MM.1S (cell line): ENCODE data around the gene CORO2A.

ENCODE experiments used
- DNase-seq: peaks from one replicate; pipeline ENCODE4 v3.0.0-alpha.2; 2015
- H2AFZ ChIP-seq: fragments of 300-600 bp; sonication (generic); 2 replicates; pipeline ENCODE4 v1.6.0; 2016; ENCODE audit warnings: antibody characterized with exemption, low read length
- H3F3A ChIP-seq: fragments of 300-600 bp; sonication (generic); 2 replicates; pipeline ENCODE4 v1.6.1; 2016; ENCODE audit warnings: mild to moderate bottlenecking, antibody characterized with exemption, low read length, moderate library complexity, mixed read lengths; ENCODE audit not compliant: insufficient read depth
- H3K27ac ChIP-seq: fragments of 300-600 bp; sonication (generic); 2 replicates; pipeline ENCODE4 v1.5.1; 2016; ENCODE audit warnings: mild to moderate bottlenecking, low read length
- H3K27me3 ChIP-seq: fragments of 300-600 bp; sonication (generic); replicated peaks from 2 replicates; pipeline ENCODE4 v1.6.0; 2016; ENCODE audit warnings: low read length; ENCODE audit not compliant: insufficient read depth
- H3K36me3 ChIP-seq: fragments of 300-600 bp; sonication (generic); replicated peaks from 2 replicates; pipeline ENCODE4 v1.6.1; 2016; ENCODE audit warnings: mild to moderate bottlenecking, low read length, mixed read lengths; ENCODE audit not compliant: insufficient read depth
- H3K4me1 ChIP-seq: fragments of 300-600 bp; sonication (generic); 2 replicates; pipeline ENCODE4 v1.6.1; 2016; ENCODE audit warnings: low read length, mixed read lengths
- H3K4me2 ChIP-seq: fragments of 300-600 bp; sonication (generic); 2 replicates; pipeline ENCODE4 v1.6.0; 2016; ENCODE audit warnings: low read depth, low read length
- H3K4me3 ChIP-seq: fragments of 300-600 bp; sonication (generic); 2 replicates; pipeline ENCODE4 v1.5.1; 2016; ENCODE audit warnings: low read length, mixed read lengths
- H3K79me2 ChIP-seq: fragments of 300-600 bp; sonication (generic); 2 replicates; pipeline ENCODE4 v1.6.1; 2016; ENCODE audit warnings: mixed run types, low read length, mixed read lengths
- H3K9ac ChIP-seq: fragments of 300-600 bp; sonication (generic); 2 replicates; pipeline ENCODE4 v1.6.1; 2016; ENCODE audit warnings: low read length, mixed read lengths
- H3K9me2 ChIP-seq: fragments of 300-600 bp; sonication (generic); replicated peaks from 2 replicates; pipeline ENCODE4 v1.6.1; 2016; ENCODE audit warnings: mild to moderate bottlenecking, low read length, mixed read lengths; ENCODE audit not compliant: insufficient read depth
- H3K9me3 ChIP-seq: fragments of 300-600 bp; sonication (generic); replicated peaks from 2 replicates; pipeline ENCODE4 v1.6.1; 2016; ENCODE audit warnings: mild to moderate bottlenecking, low read length, mixed read lengths; ENCODE audit not compliant: insufficient read depth
- H4K20me1 ChIP-seq: fragments of 300-600 bp; sonication (generic); 2 replicates; pipeline ENCODE4 v1.6.1; 2016; ENCODE audit warnings: mild to moderate bottlenecking, low read length, moderate library complexity, mixed read lengths; ENCODE audit not compliant: insufficient read depth
- EZH2 ChIP-seq: fragments of 300-600 bp; sonication (generic); optimal IDR thresholded peaks from 2 replicates; pipeline ENCODE3; 2017; ENCODE audit warnings: low read depth, mild to moderate bottlenecking, antibody characterized with exemption, low read length, mixed read lengths
- EZH2phosphoT487 ChIP-seq: fragments of 300-600 bp; sonication (generic); IDR thresholded peaks from 2 replicates; pipeline ENCODE4 v1.6.1; 2018; ENCODE audit warnings: antibody characterized with exemption, low read length
- TF ChIP-seq, protein P1 (sequence below): fragments of 300-600 bp; sonication (generic); IDR thresholded peaks from 2 replicates; pipeline ENCODE4 v1.5.1; 2016; ENCODE audit warnings: antibody characterized with exemption, low read length, mixed read lengths

Gene CORO2A

GRCh38 chr9:98228392-98229089 lies 36.1 kb upstream of the CORO2A start:
- no peak overlapping the region for H2AFZ ChIP-seq
- no peaks in the 10 kb centered on the region for H3K9me2 ChIP-seq
- H3K79me2 ChIP-seq = no peaks in the 10 kb centered on the region
- no peak for DNase-seq
- no peaks in the 10 kb centered on the region for H3K27me3 ChIP-seq
- H4K20me1 ChIP-seq = no peaks in the 10 kb centered on the region
- no peaks in the 10 kb centered on the region for H3F3A ChIP-seq
- H3K4me1 ChIP-seq = no peaks in the 10 kb centered on the region
- no peak overlapping the region for H3K27ac ChIP-seq
- H3K4me3 ChIP-seq = no peak overlapping the region
- H3K9ac ChIP-seq = no peak overlapping the region
- no peak for TF ChIP-seq EZH2
- TF ChIP-seq EZH2phosphoT487 = no peak
- TF ChIP-seq, protein P1, sequence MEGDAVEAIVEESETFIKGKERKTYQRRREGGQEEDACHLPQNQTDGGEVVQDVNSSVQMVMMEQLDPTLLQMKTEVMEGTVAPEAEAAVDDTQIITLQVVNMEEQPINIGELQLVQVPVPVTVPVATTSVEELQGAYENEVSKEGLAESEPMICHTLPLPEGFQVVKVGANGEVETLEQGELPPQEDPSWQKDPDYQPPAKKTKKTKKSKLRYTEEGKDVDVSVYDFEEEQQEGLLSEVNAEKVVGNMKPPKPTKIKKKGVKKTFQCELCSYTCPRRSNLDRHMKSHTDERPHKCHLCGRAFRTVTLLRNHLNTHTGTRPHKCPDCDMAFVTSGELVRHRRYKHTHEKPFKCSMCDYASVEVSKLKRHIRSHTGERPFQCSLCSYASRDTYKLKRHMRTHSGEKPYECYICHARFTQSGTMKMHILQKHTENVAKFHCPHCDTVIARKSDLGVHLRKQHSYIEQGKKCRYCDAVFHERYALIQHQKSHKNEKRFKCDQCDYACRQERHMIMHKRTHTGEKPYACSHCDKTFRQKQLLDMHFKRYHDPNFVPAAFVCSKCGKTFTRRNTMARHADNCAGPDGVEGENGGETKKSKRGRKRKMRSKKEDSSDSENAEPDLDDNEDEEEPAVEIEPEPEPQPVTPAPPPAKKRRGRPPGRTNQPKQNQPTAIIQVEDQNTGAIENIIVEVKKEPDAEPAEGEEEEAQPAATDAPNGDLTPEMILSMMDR = no peak
- no peaks in the 10 kb centered on the region for H3K9me3 ChIP-seq
- no peaks in the 10 kb centered on the region for H3K36me3 ChIP-seq
- no peak overlapping the region for H3K4me2 ChIP-seq

- no peaks in the 10 kb centered on the region for H3K9me3 ChIP-seq
- no peaks in the 10 kb centered on the region for H3K9me2 ChIP-seq
- H3K36me3 ChIP-seq = no peaks in the 10 kb centered on the region
- H3K4me2 ChIP-seq = no peak overlapping the region
- no peak for TF ChIP-seq EZH2phosphoT487
- TF ChIP-seq, protein P1 = no peak
- no peak for TF ChIP-seq EZH2
- no peak overlapping the region for H2AFZ ChIP-seq
- H3K4me1 ChIP-seq = no peaks in the 10 kb centered on the region
- DNase-seq = no peak
- H3K4me3 ChIP-seq = no peak overlapping the region
- H3K27me3 ChIP-seq = no peaks in the 10 kb centered on the region
- no peaks in the 10 kb centered on the region for H4K20me1 ChIP-seq
- no peaks in the 10 kb centered on the region for H3F3A ChIP-seq
- no peak overlapping the region for H3K27ac ChIP-seq
- no peaks in the 10 kb centered on the region for H3K79me2 ChIP-seq
- no peak overlapping the region for H3K9ac ChIP-seq
Measured at GRCh38 chr9:98227883-98228282, 35.4 kb upstream of the CORO2A start.

GRCh38 chr9:98226957-98227356 lies 34.5 kb upstream of the CORO2A start:
- Histone ChIP-seq H2AFZ (no peak overlapping the region), H3K4me1 (no peaks in the 10 kb centered on the region), H3K79me2 (no peaks in the 10 kb centered on the region), H3K9ac (no peak overlapping the region), H3K9me2 (no peaks in the 10 kb centered on the region), H3K4me2 (no peak overlapping the region), H3F3A (no peaks in the 10 kb centered on the region), H3K4me3 (no peak overlapping the region), H3K27ac (no peak overlapping the region), H3K9me3 (no peaks in the 10 kb centered on the region), H4K20me1 (no peaks in the 10 kb centered on the region), H3K36me3 (no peaks in the 10 kb centered on the region), H3K27me3 (no peaks in the 10 kb centered on the region)
- TF ChIP-seq, protein P1 = no peak
- TF ChIP-seq EZH2 = no peak
- TF ChIP-seq EZH2phosphoT487 = no peak
- DNase-seq = no peak
